HepG2 (cell line): ENCODE measurements around the gene ITGB5. TPM values are rescaled to one million over a fixed set of nuclear protein-coding genes. Genes with fewer than 3 reads are reported as not detected.

Source experiments
- ATAC-seq: fragments of 200-7000 bp; cut with Tn5 transposase; 3 replicates; pipeline ENCODE4 v1.9.1; 2020; ENCODE audit warnings: mild to moderate bottlenecking, moderate library complexity
- BruUV-seq: library from RNA; stranded (reverse); fragments of 400-500 nt; replicated peaks from 2 replicates; lab custom pipeline; 2021; lab: Mats Ljungman, UMichigan
- CTCF ChIA-PET: fragments of 300-600 bp; formaldehyde crosslinking; extraction: SDS; loops from one replicate; lab custom pipeline; 2021; ENCODE audit warnings: low total read pairs, inconsistent platforms, low intra/inter-chr PET ratio; lab: Yijun Ruan, JAX
- POLR2A ChIA-PET: fragments of 350-600 bp; sonication (Branson Sonifier 250); formaldehyde crosslinking; loops from one replicate; lab custom pipeline; 2020; ENCODE audit warnings: antibody characterized with exemption, inconsistent platforms; lab: Yijun Ruan, JAX
- DNase-seq: peaks from one replicate; pipeline ENCODE4 v3.0.0-alpha.2; 2015; ENCODE audit warnings: low spot score
- FAIRE-seq: peaks from 3 replicates; lab custom pipeline; 2011; peaks lifted over from hg19 to GRCh38; lab: Jason Lieb, UNC
- H2AFZ ChIP-seq: one replicate; pipeline ENCODE4 v1.6.1; 2011; ENCODE audit warnings: low read length, inconsistent platforms
- H3K27ac ChIP-seq: fragments of 300-600 bp; 3 replicates; pipeline ENCODE4 v1.8.0; 2011; ENCODE audit warnings: mixed run types, mild to moderate bottlenecking, mixed read lengths, low read length, inconsistent platforms; ENCODE audit not compliant: insufficient read depth; ENCODE audit errors: extremely low read length
- H3K27me3 ChIP-seq, 2 experiments: fragments of 200-600 bp in 1 of 2; 2 replicates in 1 of 2; 3 replicates in 1 of 2; pipeline versions ENCODE4 v1.6.0 to v1.8.0; 2011; ENCODE audit warnings: low read length in 2 of 2, mild to moderate bottlenecking in 2 of 2, moderate library complexity in 2 of 2, inconsistent platforms in 1 of 2; ENCODE audit not compliant: insufficient read depth in 2 of 2, control insufficient read depth in 1 of 2
- H3K36me3 ChIP-seq, 2 experiments: fragments of 200-600 bp in 1 of 2; replicated peaks in 1 of 2; 2 replicates in 1 of 2; 3 replicates in 1 of 2; pipeline versions ENCODE4 v1.5.1 to v1.8.0; 2011; ENCODE audit warnings: low read length in 2 of 2, inconsistent platforms in 1 of 2; ENCODE audit not compliant: insufficient read depth in 2 of 2, control insufficient read depth in 1 of 2
- H3K4me1 ChIP-seq: 2 replicates; pipeline ENCODE4 v1.5.1; 2012; ENCODE audit warnings: low read length, inconsistent platforms; ENCODE audit not compliant: insufficient read depth
- H3K4me2 ChIP-seq: 2 replicates; pipeline ENCODE4 v1.6.0; 2011; ENCODE audit warnings: low read depth, low read length, inconsistent platforms
- H3K4me3 ChIP-seq, 3 experiments: fragments of 200-600 bp in 1 of 3; sonication (generic), shearing (Covaris generic) in 1 of 3; replicated peaks in 1 of 3; 2 replicates each; pipeline ENCODE4 v1.5.1; 2011 to 2016; ENCODE audit warnings: low read length in 3 of 3, inconsistent platforms in 2 of 3, low read depth in 2 of 3, mild to moderate bottlenecking in 2 of 3, control low read depth in 1 of 3, mixed read lengths in 1 of 3; ENCODE audit not compliant: insufficient read depth in 1 of 3
- H3K79me2 ChIP-seq: one replicate; pipeline ENCODE4 v1.6.1; 2011; ENCODE audit warnings: low read length, inconsistent platforms; ENCODE audit not compliant: insufficient read depth
- H3K9ac ChIP-seq: 2 replicates; pipeline ENCODE4 v1.6.0; 2011; ENCODE audit warnings: mild to moderate bottlenecking, low read depth, low read length, inconsistent platforms; ENCODE audit not compliant: insufficient read depth
- H3K9me3 ChIP-seq: 2 replicates; pipeline ENCODE4 v1.5.1; 2012; ENCODE audit warnings: mild to moderate bottlenecking, low read length
- H4K20me1 ChIP-seq: 2 replicates; pipeline ENCODE4 v1.6.0; 2011; ENCODE audit warnings: inconsistent platforms, mild to moderate bottlenecking, low read length, moderate library complexity; ENCODE audit not compliant: insufficient read depth
- CENPX ChIP-seq: sonication (generic); formaldehyde crosslinking; IDR thresholded peaks from 2 replicates; pipeline ENCODE4 v1.9.0; 2021; ENCODE audit warnings: mild to moderate bottlenecking, missing genetic modification reagents, moderate library complexity
- KAT8 ChIP-seq: IDR thresholded peaks from 2 replicates; pipeline ENCODE4 v1.6.1; 2016; ENCODE audit warnings: missing genetic modification reagents, missing compliant biosample characterization
- KDM4B ChIP-seq: sonication (generic); formaldehyde crosslinking; IDR thresholded peaks from 2 replicates; pipeline ENCODE4 v1.4.0; 2020; ENCODE audit warnings: missing genetic modification reagents
- MYC ChIP-seq: sonication (generic); formaldehyde crosslinking; IDR thresholded peaks from 2 replicates; pipeline ENCODE4 v1.9.0; 2021; ENCODE audit warnings: missing genetic modification reagents, borderline replicate concordance
- SRY ChIP-seq: sonication (generic); formaldehyde crosslinking; IDR thresholded peaks from 2 replicates; pipeline ENCODE4 v1.8.0; 2022; ENCODE audit warnings: mild to moderate bottlenecking, missing genetic modification reagents
- ZFYVE20 ChIP-seq: sonication (generic); formaldehyde crosslinking; IDR thresholded peaks from 2 replicates; pipeline ENCODE4 v1.8.0; 2023; ENCODE audit warnings: low read depth, mild to moderate bottlenecking, moderate library complexity, missing genetic modification reagents, borderline replicate concordance
- ZNF670 ChIP-seq: sonication (generic); formaldehyde crosslinking; IDR thresholded peaks from 2 replicates; pipeline ENCODE4 v1.8.0; 2022; ENCODE audit warnings: mild to moderate bottlenecking, missing genetic modification reagents, borderline replicate concordance
- ZNF678 ChIP-seq: sonication (generic); formaldehyde crosslinking; IDR thresholded peaks from 2 replicates; pipeline ENCODE4 v1.4.0; 2020; ENCODE audit warnings: mild to moderate bottlenecking, missing genetic modification reagents
- ZNF781 ChIP-seq: sonication (generic); formaldehyde crosslinking; IDR thresholded peaks from 2 replicates; pipeline ENCODE4 v1.5.1; 2020; ENCODE audit warnings: borderline replicate concordance, mild to moderate bottlenecking, missing genetic modification reagents; ENCODE audit errors: not compliant biosample characterization
- WGBS: methylation state at CpG from one replicate; pipeline ENCODE4 v1.1.6; 2017; ENCODE audit warnings: low lambda C conversion rate; 5-methylcytosine and 5-hydroxymethylcytosine counted together
- in situ Hi-C: cut with HindIII; loops from 2 replicates; pipeline ENCODE4 v1.10.0; 2017; ENCODE audit warnings: low pct_unique_long_range_greater_than_20kb; ENCODE audit not compliant: extremely low pct_ligation_motif_present
- intact Hi-C: fragments of 100-400 bp; cut with micrococcal nuclease; formaldehyde crosslinking; loops from one replicate; pipeline ENCODE4 v1.10.0; 2022; ENCODE audit not compliant: unreplicated experiment
- polyA plus RNA-seq, 8 experiments: library from polyadenylated mRNA; depleted of rRNA in 3 of 8; stranded (reverse) in 7 of 8; unstranded in 1 of 8; fragments of >200 nt; fragmentation: Illumina TruSeq in 4 of 8; extraction: Trizol in 4 of 8; gene quantifications; 2 replicates each; pipeline versions ENCODE4 v1.2.1 to v1.2.3, GENCODE V29; 2011 to 2016; ENCODE audit warnings: low read depth in 4 of 8, missing spikeins in 1 of 8, mixed read lengths in 1 of 8; ENCODE audit not compliant: insufficient read depth in 1 of 8
- total RNA-seq, 5 experiments: library from RNA; depleted of rRNA; stranded (reverse); fragments of >200 nt; fragmentation: Illumina TruSeq; extraction: Trizol; gene quantifications; 2 replicates each; pipeline ENCODE4 v1.2.3, GENCODE V29; 2016; ENCODE audit warnings: low read depth in 1 of 5

ITGB5 gene
- total and polyA plus RNA-seq, 2 of the 13 experiments (the other 11 are each of a cell fraction or from before 2014, with no cell fraction given) = 74.1 to 343 TPM

DNA sequence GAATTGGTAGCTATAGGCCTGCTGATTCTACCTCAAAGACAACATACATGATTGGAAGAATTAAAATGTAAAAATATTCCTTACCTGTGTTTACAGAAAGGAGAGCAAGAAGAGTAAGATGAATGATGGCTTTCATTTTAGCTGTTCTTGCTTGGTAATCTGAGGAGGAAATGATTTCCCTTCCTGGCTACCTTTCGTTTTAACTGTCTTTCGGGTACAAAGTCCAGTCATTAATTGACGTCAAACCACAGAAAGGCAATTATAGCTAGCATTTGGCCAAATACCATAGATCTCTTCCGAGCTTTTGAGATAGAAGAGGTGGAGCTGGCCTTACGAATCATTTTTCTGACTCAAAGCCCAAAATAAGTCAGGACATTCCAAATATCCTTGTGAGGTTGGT is 47.4 kb upstream of the ITGB5 start, which contains the start of gene MUC13:
Gene MUC13, minus strand, starts transcription at position 175 of the 400 bp plus-strand sequence. Its CDS starts 39 bp downstream, at position 136.
- in situ Hi-C loops (no loop called here), intact Hi-C loops (no loop called here)
- TF ChIP-seq ZNF678 (no peak), KDM4B (CRISPR knock-in tag) (no peak), ZNF670 (CRISPR knock-in tag) (no peak), ZFYVE20 (CRISPR knock-in tag) (no peak), MYC (CRISPR knock-in tag) (no peak), SRY (CRISPR knock-in tag) (no peak), KAT8 (CRISPR knock-in tag) (no peak), ZNF781 (no peak), CENPX (no peak)
- no peaks in the 10 kb centered on the region for H3K79me2 ChIP-seq
- FAIRE-seq (no peak), ATAC-seq (no peak), DNase-seq (peak; percentile 25)
- WGBS = 8% methylated on average over 5 of the region's 5 CpGs
- no peaks in the 10 kb centered on the region for H3K36me3 ChIP-seq
- H4K20me1 ChIP-seq = no peaks in the 10 kb centered on the region
- no peaks in the 10 kb centered on the region for H3K27me3 ChIP-seq
- POLR2A ChIA-PET = no interaction called here
- CTCF ChIA-PET = no interaction called here
- no peak within 1 kb of the TSS for H3K27ac ChIP-seq
- no TSS peak for BruUV-seq
- no peak within 1 kb of the TSS for H3K9ac ChIP-seq
- peaks cover 23% of the 10 kb centered on the region for H3K4me1 ChIP-seq
- no peaks in the 10 kb centered on the region for H3K9me3 ChIP-seq
- peak within 1 kb of the TSS; percentile 19; the same call in 1 of the 2 replicates for H3K4me2 ChIP-seq
- H3K4me3 ChIP-seq = no peak within 1 kb of the TSS
- no peak within 1 kb of the TSS for H2AFZ ChIP-seq
